ENCODE results near the gene EIF4ENIF1. TPM values are rescaled to one million over a fixed set of nuclear protein-coding genes. Genes with fewer than 3 reads are reported as not detected.
A peak's percentile ranks its signal among the peaks of the same experiment; 100 is the strongest.

EIF4ENIF1 gene
- total and polyA plus RNA-seq, 2 donors (not counting 3 experiments of a cell fraction or from before 2014, with no cell fraction given), result 22.8 to 38.7 TPM

GRCh38 chr22:31537019-31537535 lies 47.4 kb upstream of the EIF4ENIF1 start:
- POLR2A ChIA-PET, result interaction anchor here (0.6 kb wide), 1 partner anchor 45 kb away, joined by 4 read pairs; no protein-coding TSS in a partner anchor
- H3K9me3 ChIP-seq (replicated peaks; ENCODE audit: control insufficient read depth, insufficient read depth, low read length), result no peaks in the 10 kb centered on the region
- no peaks in the 10 kb centered on the region for H3K27me3 ChIP-seq (ENCODE audit: control insufficient read depth in 2 of 2, insufficient read depth in 2 of 2, low read length in 2 of 2)
- BruUV-seq (replicated peaks), result no TSS peak
- H2AFZ ChIP-seq (ENCODE audit: low read depth, low read length), result no peak overlapping the region
- no peak overlapping the region for H3K4me3 ChIP-seq (replicated peaks in 1 of 3; ENCODE audit: insufficient read depth in 1 of 3, low read depth in 1 of 3, low read length in 3 of 3)
- H3K9me1 ChIP-seq (replicated peaks; ENCODE audit: control insufficient read depth, extremely low read depth, insufficient read depth, low read length), result no peaks in the 10 kb centered on the region
- DNase-seq (ENCODE audit: low read depth, low spot score), result peak; percentile 48
- intact Hi-C loops (cut with micrococcal nuclease) (no loop called here), dilution Hi-C loops (cut with MboI; ENCODE audit: extremely low pct_ligation_motif_present, low sequenced_read_pairs) (no loop called here)
- H3K36me3 ChIP-seq (ENCODE audit: control insufficient read depth in 2 of 2, extremely low read depth in 1 of 2, insufficient read depth in 2 of 2, low read length in 2 of 2), result peaks cover 0 to 3% of the 10 kb centered on the region in 2 experiments
- H3K4me2 ChIP-seq (ENCODE audit: insufficient read depth, low read length), result no peak overlapping the region
- H3K79me2 ChIP-seq (ENCODE audit: control insufficient read depth, insufficient read depth, low read length), result no peaks in the 10 kb centered on the region
- TF ChIP-seq, protein P1, sequence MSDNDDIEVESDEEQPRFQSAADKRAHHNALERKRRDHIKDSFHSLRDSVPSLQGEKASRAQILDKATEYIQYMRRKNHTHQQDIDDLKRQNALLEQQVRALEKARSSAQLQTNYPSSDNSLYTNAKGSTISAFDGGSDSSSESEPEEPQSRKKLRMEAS (IDR thresholded peaks at IDR 0.05; ENCODE audit: insufficient read depth, insufficient read length), result no peak
- TF ChIP-seq JUN (IDR thresholded peaks at IDR 0.05; ENCODE audit: borderline replicate concordance, insufficient read depth, insufficient read length, low read depth) (no peak), GATA2 (IDR thresholded peaks at IDR 0.05; ENCODE audit: insufficient read depth, insufficient read length, low read depth, low read length) (no peak), EZH2 (IDR thresholded peaks at IDR 0.05; ENCODE audit: borderline replicate concordance, low read depth, low read length, severe bottlenecking) (no peak), MYC (IDR thresholded peaks at IDR 0.05; ENCODE audit: low read depth, low read length) (no peak), POLR2AphosphoS5 (IDR thresholded peaks at IDR 0.05; ENCODE audit: insufficient read depth, low read depth, low read length) (no peak)
- peak; percentile 60 for FAIRE-seq
- no peak overlapping the region for H3K27ac ChIP-seq (ENCODE audit: insufficient read depth, low read depth, low read length)
- H3K4me1 ChIP-seq (ENCODE audit: control insufficient read depth, extremely low read depth, insufficient read depth, low read length), result peaks cover 4% of the 10 kb centered on the region
- no peaks in the 10 kb centered on the region for H4K20me1 ChIP-seq (replicated peaks; ENCODE audit: control insufficient read depth, extremely low read depth, insufficient read depth, low read length)
- CTCF ChIA-PET, result interaction anchor here (1.1 to 1.6 kb wide), 2 partner anchors 18 to 19 kb away, joined by 3 to 7 read pairs; no protein-coding TSS in a partner anchor
- no peak overlapping the region for H3K9ac ChIP-seq (replicated peaks; ENCODE audit: extremely low read depth, insufficient read depth, low read length)

GRCh38 chr22:31533374-31533773 lies 43.7 kb upstream of the EIF4ENIF1 start:
- TF ChIP-seq EZH2 (IDR thresholded peaks at IDR 0.05; ENCODE audit: borderline replicate concordance, low read depth, low read length, severe bottlenecking), result no peak
- dilution Hi-C loops (cut with MboI; ENCODE audit: extremely low pct_ligation_motif_present, low sequenced_read_pairs), result no loop called here
- intact Hi-C loops (cut with micrococcal nuclease), result no loop called here
- POLR2A ChIA-PET, result no interaction called here
- no TSS peak for BruUV-seq (replicated peaks)
- CTCF ChIA-PET, result interaction anchor here (1.1 kb wide), 1 partner anchor 10 kb away, joined by 5 read pairs; no protein-coding TSS in a partner anchor
- H3K9me3 ChIP-seq (replicated peaks; ENCODE audit: control insufficient read depth, insufficient read depth, low read length), result no peaks in the 10 kb centered on the region
- no peaks in the 10 kb centered on the region for H3K9me1 ChIP-seq (replicated peaks; ENCODE audit: control insufficient read depth, extremely low read depth, insufficient read depth, low read length)
- no peak overlapping the region for H3K9ac ChIP-seq (replicated peaks; ENCODE audit: extremely low read depth, insufficient read depth, low read length)
- FAIRE-seq, result no peak
- H3K27me3 ChIP-seq (ENCODE audit: control insufficient read depth in 2 of 2, insufficient read depth in 2 of 2, low read length in 2 of 2), result no peaks in the 10 kb centered on the region
- H3K79me2 ChIP-seq (ENCODE audit: control insufficient read depth, insufficient read depth, low read length), result no peaks in the 10 kb centered on the region
- no peak overlapping the region for H3K27ac ChIP-seq (ENCODE audit: insufficient read depth, low read depth, low read length)
- no peak overlapping the region for H3K4me3 ChIP-seq (replicated peaks in 1 of 3; ENCODE audit: insufficient read depth in 1 of 3, low read depth in 1 of 3, low read length in 3 of 3)
- H4K20me1 ChIP-seq (replicated peaks; ENCODE audit: control insufficient read depth, extremely low read depth, insufficient read depth, low read length), result no peaks in the 10 kb centered on the region
- no peak overlapping the region for H3K4me2 ChIP-seq (ENCODE audit: insufficient read depth, low read length)
- no peak overlapping the region for H2AFZ ChIP-seq (ENCODE audit: low read depth, low read length)
- DNase-seq (ENCODE audit: low read depth, low spot score), result no peak
- no peaks in the 10 kb centered on the region for H3K36me3 ChIP-seq (ENCODE audit: control insufficient read depth in 2 of 2, extremely low read depth in 1 of 2, insufficient read depth in 2 of 2, low read length in 2 of 2)
- peaks cover 13% of the 10 kb centered on the region for H3K4me1 ChIP-seq (ENCODE audit: control insufficient read depth, extremely low read depth, insufficient read depth, low read length)
